Suprapubic skin (tissue), 4 donors: ENCODE results near the gene KIRREL3.

Experiments used
- CTCF ChIP-seq, 2 donors: fragments of 200-600 bp in 1 of 2; fragments of 450-650 bp in 1 of 2; sonication (generic) in 1 of 2; IDR thresholded peaks; one replicate each; pipeline ENCODE4 v1.5.1; 2016 to 2019; ENCODE audit warnings: antibody characterized with exemption in 2 of 2, mild to moderate bottlenecking in 1 of 2, moderate library complexity in 1 of 2
- EP300 ChIP-seq: sonication (generic); formaldehyde crosslinking; IDR thresholded peaks from one replicate; pipeline ENCODE4 v1.6.1; 2017; ENCODE audit warnings: antibody characterized with exemption
- POLR2A ChIP-seq, 2 donors: fragments of 450-650 bp; IDR thresholded peaks; one replicate each; pipeline ENCODE4 v1.6.1; 2017; ENCODE audit warnings: antibody characterized with exemption in 2 of 2, mild to moderate bottlenecking in 2 of 2, moderate library complexity in 2 of 2
- POLR2AphosphoS5 ChIP-seq, 3 donors: sonication (generic); formaldehyde crosslinking; IDR thresholded peaks; one replicate each; pipeline ENCODE4 v1.6.1; 2017; ENCODE audit warnings: antibody characterized with exemption in 3 of 3

- TF ChIP-seq CTCF (IDR thresholded peaks at IDR 0.05) (no peak), POLR2AphosphoS5 (IDR thresholded peaks at IDR 0.05) (no peak), POLR2A (IDR thresholded peaks at IDR 0.05) (no peak), EP300 (no peak)
These were observed 203.0 kb downstream of the KIRREL3 start for GRCh38 chr11:126797457-126798169.
